ENCODE data around the gene SLC4A5. TPM values are rescaled to one million over a fixed set of nuclear protein-coding genes. Genes with fewer than 3 reads are reported as not detected.

The SLC4A5 gene
- total RNA-seq, 1 donor from 2014 or later = 2.2 TPM

GRCh38 chr2:74269667-74270066 lies 73.5 kb downstream of the SLC4A5 start:
- no peak for DNase-seq

GRCh38 chr2:74267068-74267467 lies 76.1 kb downstream of the SLC4A5 start:
- DNase-seq = no peak

GRCh38 chr2:74264281-74264680 lies 78.9 kb downstream of the SLC4A5 start:
- DNase-seq = no peak

GRCh38 chr2:74262681-74263080 lies 80.5 kb downstream of the SLC4A5 start:
- DNase-seq = no peak

GRCh38 chr2:74261204-74261864 lies 81.9 kb downstream of the SLC4A5 start:
- DNase-seq = no peak

- no peak for DNase-seq
Observed at GRCh38 chr2:74260495-74260894, 82.7 kb downstream of the SLC4A5 start.

GRCh38 chr2:74259733-74260132 lies 83.5 kb downstream of the SLC4A5 start:
- DNase-seq = no peak

- DNase-seq = no peak
Observed at GRCh38 chr2:74259191-74259590, 84.0 kb downstream of the SLC4A5 start.

GRCh38 chr2:74255660-74256213 lies 87.5 kb downstream of the SLC4A5 start:
- DNase-seq = no peak

- no peak for DNase-seq
Observed at GRCh38 chr2:74253971-74254310, 89.3 kb downstream of the SLC4A5 start.

GRCh38 chr2:74253306-74253970 lies 89.8 kb downstream of the SLC4A5 start:
- no peak for DNase-seq

GRCh38 chr2:74252862-74253261 lies 90.4 kb downstream of the SLC4A5 start:
- DNase-seq = no peak

- DNase-seq = no peak
Observed at GRCh38 chr2:74252036-74252435, 91.2 kb downstream of the SLC4A5 start.

- no peak for DNase-seq
Observed at GRCh38 chr2:74250189-74250631, 93.0 kb downstream of the SLC4A5 start.

GRCh38 chr2:74249406-74250122 lies 93.7 kb downstream of the SLC4A5 start:
- DNase-seq = no peak

GRCh38 chr2:74246496-74247195 lies 96.6 kb downstream of the SLC4A5 start:
- DNase-seq = no peak

- no peak for DNase-seq
Observed at GRCh38 chr2:74244286-74244685, 98.9 kb downstream of the SLC4A5 start.

- no peak for DNase-seq
Observed at GRCh38 chr2:74242354-74243071, 100.7 kb downstream of the SLC4A5 start.

- no peak for DNase-seq
Observed at GRCh38 chr2:74239346-74239745, 103.9 kb downstream of the SLC4A5 start.

GRCh38 chr2:74238879-74239278 lies 104.3 kb downstream of the SLC4A5 start:
- DNase-seq = no peak

- DNase-seq = no peak
Observed at GRCh38 chr2:74235041-74235440, 108.2 kb downstream of the SLC4A5 start.

GRCh38 chr2:74233648-74234047 lies 109.6 kb downstream of the SLC4A5 start:
- no peak for DNase-seq
